Uterus (tissue), 2 donors: ENCODE results near the gene CIP2A.

ENCODE experiments used
- POLR2A ChIP-seq, 2 donors: fragments of 450-650 bp; IDR thresholded peaks; one replicate each; pipeline ENCODE4 v1.6.1; 2016; ENCODE audit warnings: antibody characterized with exemption in 2 of 2, mild to moderate bottlenecking in 1 of 2, moderate library complexity in 1 of 2
- TF ChIP-seq, protein P1 (sequence below), 4 experiments: fragments of 200-600 bp in 2 of 4; fragments of 450-650 bp in 2 of 4; sonication (generic) in 2 of 4; IDR thresholded peaks; one replicate each; pipeline ENCODE4 v1.5.1; 2016 to 2019; ENCODE audit warnings: antibody characterized with exemption in 4 of 4, mild to moderate bottlenecking in 2 of 4, moderate library complexity in 1 of 4

- TF ChIP-seq, protein P1, sequence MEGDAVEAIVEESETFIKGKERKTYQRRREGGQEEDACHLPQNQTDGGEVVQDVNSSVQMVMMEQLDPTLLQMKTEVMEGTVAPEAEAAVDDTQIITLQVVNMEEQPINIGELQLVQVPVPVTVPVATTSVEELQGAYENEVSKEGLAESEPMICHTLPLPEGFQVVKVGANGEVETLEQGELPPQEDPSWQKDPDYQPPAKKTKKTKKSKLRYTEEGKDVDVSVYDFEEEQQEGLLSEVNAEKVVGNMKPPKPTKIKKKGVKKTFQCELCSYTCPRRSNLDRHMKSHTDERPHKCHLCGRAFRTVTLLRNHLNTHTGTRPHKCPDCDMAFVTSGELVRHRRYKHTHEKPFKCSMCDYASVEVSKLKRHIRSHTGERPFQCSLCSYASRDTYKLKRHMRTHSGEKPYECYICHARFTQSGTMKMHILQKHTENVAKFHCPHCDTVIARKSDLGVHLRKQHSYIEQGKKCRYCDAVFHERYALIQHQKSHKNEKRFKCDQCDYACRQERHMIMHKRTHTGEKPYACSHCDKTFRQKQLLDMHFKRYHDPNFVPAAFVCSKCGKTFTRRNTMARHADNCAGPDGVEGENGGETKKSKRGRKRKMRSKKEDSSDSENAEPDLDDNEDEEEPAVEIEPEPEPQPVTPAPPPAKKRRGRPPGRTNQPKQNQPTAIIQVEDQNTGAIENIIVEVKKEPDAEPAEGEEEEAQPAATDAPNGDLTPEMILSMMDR (IDR thresholded peaks at IDR 0.05), result no peak
- no peak for TF ChIP-seq POLR2A (IDR thresholded peaks at IDR 0.05)
These were observed 70.3 kb downstream of the CIP2A start for GRCh38 chr3:108518895-108519294.
